ENCODE data around the gene C2orf69. TPM values are rescaled to one million over a fixed set of nuclear protein-coding genes. Genes with fewer than 3 reads are reported as not detected.

Gene C2orf69
- total RNA-seq, 4 donors from 2014 or later, result 14.3 to 24.6 (median 15.7) TPM

DNA sequence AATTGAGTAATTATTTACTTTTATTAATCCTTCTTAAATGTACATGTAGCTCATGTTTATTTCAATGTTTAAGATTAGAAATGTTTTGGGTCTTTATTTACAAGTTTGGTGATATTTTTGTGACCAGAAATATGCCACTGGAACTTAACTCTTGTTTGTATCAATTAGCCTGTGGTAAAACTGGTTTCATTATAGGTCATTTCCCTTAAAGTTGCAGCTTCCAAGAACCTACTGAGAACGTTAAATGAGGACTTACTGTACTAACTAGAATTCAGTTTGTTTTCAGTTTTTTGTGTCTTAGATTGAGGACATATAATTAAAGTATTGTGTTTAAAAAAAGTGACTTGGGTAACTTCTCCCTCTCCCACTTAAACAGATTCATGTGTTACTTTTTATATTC is 39.9 kb downstream of the C2orf69 start:
- TF ChIP-seq, protein P1, sequence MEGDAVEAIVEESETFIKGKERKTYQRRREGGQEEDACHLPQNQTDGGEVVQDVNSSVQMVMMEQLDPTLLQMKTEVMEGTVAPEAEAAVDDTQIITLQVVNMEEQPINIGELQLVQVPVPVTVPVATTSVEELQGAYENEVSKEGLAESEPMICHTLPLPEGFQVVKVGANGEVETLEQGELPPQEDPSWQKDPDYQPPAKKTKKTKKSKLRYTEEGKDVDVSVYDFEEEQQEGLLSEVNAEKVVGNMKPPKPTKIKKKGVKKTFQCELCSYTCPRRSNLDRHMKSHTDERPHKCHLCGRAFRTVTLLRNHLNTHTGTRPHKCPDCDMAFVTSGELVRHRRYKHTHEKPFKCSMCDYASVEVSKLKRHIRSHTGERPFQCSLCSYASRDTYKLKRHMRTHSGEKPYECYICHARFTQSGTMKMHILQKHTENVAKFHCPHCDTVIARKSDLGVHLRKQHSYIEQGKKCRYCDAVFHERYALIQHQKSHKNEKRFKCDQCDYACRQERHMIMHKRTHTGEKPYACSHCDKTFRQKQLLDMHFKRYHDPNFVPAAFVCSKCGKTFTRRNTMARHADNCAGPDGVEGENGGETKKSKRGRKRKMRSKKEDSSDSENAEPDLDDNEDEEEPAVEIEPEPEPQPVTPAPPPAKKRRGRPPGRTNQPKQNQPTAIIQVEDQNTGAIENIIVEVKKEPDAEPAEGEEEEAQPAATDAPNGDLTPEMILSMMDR (IDR thresholded peaks at IDR 0.05; ENCODE audit: low read depth), result no peak

DNA sequence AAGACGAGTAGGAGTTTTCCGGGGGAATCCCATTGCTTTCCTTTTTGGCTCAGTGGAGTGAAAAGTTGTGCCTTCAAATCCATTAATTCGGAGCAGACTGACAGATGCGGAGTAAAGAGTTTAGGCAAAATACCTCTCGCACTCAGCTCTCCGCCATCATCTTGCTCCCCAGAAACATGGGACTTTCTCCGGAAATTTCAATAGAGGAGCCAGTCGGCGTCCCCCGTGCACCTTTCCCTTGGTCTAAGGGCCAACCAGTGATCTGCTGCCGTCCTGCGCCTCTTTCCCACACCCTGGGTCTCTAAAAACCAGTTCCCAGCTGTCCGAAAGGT is 43.9 kb downstream of the C2orf69 start:
- TF ChIP-seq, protein P1 (IDR thresholded peaks at IDR 0.05; ENCODE audit: low read depth), result no peak

DNA sequence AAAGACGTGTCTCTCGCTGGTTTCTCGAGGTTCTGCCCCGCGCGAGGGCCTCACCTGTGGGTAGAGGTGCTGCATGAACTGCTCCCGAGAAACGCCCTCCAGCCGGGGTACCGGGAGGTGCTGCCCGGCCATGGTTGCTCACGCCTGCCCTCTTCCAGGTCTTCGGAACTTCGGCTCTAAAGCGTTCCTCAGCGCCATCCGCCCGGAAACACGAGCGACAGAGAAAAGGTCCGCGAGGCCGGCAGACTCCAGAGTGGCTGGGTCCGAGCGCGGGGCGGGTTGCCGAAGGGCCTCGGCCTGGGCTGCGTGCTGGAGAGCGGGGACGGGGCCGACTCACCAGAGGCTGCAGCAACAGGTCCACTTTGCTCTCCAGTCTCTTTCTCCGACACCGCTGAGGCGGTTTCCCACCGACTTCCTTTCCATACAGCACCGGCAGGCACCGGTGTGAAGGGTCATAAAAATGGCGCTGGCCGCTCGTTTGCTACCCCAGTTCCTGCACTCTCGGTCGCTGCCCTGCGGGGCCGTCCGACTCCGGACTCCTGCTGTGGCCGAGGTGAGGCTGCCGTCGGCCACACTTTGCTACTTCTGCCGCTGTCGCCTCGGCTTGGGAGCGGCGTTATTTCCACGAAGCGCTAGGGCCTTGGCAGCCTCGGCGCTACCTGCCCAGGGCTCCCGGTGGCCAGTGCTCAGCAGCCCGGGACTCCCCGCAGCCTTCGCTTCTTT is 44.4 kb downstream of the C2orf69 start, which contains the start of the genes MAIP1 and TYW5:
Gene MAIP1, plus strand, starts transcription at position 244 of the 723 bp plus-strand sequence. Its CDS starts 217 bp downstream, at position 461.
Gene TYW5, minus strand, starts transcription at position 153 of the 723 bp plus-strand sequence. Its CDS starts 21 bp downstream, at position 132.
- TF ChIP-seq, protein P1 (IDR thresholded peaks at IDR 0.05; ENCODE audit: low read depth), result no peak

DNA sequence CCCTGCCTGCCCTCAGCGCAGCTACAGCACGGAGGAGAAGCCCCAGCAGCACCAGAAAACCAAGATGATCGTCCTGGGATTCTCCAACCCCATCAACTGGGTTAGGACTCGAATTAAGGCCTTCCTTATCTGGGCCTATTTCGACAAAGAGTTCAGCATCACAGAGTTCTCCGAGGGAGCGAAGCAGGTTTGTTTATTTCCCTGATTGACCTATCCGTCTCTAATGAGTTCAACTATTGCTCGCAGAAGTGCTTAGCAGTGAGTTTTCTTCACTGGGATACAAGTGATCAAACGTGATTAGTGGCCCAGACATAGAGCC is 44.9 kb downstream of the C2orf69 start:
- TF ChIP-seq, protein P1 (IDR thresholded peaks at IDR 0.05; ENCODE audit: low read depth), result no peak

DNA sequence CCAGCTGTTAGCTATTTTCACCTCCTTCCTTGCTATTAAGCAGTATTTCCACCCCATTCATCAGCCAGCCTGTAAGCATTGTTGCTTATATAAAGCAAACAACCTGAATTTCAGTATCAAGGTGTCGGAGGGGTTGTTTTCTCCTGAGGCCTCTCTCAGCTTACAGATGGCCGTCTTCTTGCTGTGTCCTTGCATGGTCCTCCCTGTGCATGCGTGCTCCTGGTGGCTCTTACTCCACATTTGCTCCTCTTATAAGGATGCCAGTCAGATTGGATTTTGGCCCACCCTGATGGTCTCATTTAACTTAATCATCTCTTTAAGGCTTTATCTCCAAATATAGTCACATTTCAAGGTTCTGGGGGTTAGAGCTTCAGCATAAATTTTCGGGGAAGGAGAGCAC is 46.9 kb downstream of the C2orf69 start:
- TF ChIP-seq, protein P1 (IDR thresholded peaks at IDR 0.05; ENCODE audit: low read depth), result no peak

DNA sequence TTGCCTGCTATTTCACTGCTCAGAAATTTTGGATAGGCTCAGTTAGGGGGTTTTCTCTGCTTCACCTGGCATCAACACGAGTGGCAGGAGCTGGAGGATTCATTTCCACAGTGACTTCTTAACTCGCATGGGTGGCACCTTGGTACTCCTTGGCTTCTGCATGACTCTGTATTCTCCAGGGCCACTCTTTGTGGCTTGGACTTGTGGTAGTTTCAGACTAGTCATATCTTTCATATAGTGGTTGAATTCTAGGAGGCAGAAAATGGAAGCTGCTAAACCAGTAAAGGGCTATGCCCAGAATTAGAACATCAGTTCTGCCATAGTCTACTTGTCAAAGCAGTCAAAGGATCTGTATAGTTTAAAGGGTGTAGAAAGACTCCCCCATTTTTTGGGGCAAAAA is 51.1 kb downstream of the C2orf69 start:
- TF ChIP-seq, protein P1 (IDR thresholded peaks at IDR 0.05; ENCODE audit: low read depth), result no peak

DNA sequence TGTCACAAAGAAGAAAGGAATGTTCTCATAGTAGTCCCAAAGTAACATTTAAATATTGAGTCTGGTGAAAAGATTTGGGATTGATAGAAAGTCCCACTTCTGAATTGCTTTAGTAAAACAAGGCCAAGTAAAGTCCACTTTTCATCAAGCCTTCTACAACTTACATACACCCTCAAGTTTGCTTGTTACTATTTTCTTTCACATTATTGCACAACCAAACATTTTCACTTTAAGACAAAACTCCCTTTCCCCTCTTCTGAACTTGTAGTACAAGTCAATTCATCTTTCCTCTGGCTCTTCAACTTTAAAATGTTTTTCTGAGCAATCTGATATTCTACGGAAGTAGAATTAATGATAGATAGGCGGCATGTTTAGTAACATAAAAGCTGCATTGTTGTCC is 55.3 kb downstream of the C2orf69 start:
- TF ChIP-seq, protein P1 (IDR thresholded peaks at IDR 0.05; ENCODE audit: low read depth), result no peak

Data from subcutaneous adipose tissue (tissue), 4 donors.